Measurements from ENCODE around the gene KLHL25.

The KLHL25 gene

GRCh38 chr15:85717212-85717611 lies 77.5 kb downstream of the KLHL25 start:
- DNase-seq (ENCODE audit: low read depth in 2 of 2): no peak

DNA sequence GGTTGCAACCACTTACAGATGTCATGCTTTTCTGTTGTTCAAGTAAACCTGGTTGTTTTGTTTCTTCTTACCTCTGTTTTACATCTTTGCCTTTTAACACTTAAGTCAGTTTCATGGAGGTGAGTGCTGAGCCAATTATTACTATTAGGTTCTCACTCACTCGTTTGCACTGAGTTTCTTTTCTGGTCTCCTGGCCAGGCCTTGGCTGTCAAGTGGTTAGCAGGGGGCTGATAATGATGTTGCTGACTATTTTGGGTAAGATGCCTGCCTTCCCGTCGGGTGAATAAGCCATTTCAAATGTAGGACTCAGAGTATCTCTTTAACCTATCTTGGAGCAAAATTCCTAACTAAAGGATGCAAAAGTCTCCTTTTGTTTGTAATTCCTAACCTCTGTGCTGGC lies 78.5 kb downstream of the KLHL25 start:
- no peak for DNase-seq (ENCODE audit: low read depth in 2 of 2)

DNA sequence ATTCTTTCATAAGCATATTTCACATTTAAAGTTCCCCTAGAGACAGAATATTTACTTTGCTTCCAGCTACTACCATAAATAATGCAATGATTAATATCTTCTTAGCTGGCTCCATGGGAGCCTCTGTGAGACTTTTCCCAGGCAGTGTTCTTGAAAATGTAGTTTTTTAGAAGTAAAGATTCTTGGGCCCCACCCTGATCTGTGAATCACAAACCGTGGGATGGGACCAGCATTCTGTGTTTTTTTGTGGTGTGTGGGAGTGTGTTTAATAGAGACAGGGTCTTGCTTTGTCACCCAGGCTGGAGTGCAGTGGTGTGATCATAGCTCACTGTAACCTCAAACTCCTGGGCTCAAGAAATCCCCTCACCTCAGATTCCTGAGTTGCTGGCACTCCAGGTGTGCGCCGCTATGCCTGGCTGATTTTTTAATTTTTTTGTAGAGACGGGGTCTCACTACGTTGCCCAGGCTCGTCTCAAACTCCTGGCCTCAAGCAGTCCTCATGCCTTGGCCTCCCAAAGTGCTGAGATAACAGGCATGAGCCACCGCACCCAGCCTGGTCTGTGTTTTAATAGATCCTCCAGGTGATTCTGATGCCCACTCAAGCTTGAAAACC lies 83.0 kb downstream of the KLHL25 start:
- no peak for DNase-seq (ENCODE audit: low read depth in 2 of 2)

GRCh38 chr15:85710340-85710842 lies 84.3 kb downstream of the KLHL25 start:
- DNase-seq (ENCODE audit: low read depth in 2 of 2): no peak

Data from stimulated activated CD8-positive, alpha-beta memory T cell treated with anti-CD3 and anti-CD28 coated beads, Interleukin-2, amount 100 ng/mL, for 48 hours (primary cell).